Bronchial epithelial cell (primary cell): ENCODE measurements around the gene PRDM7. TPM values are rescaled to one million over a fixed set of nuclear protein-coding genes. Genes with fewer than 3 reads are reported as not detected.

Source experiments
- DNase-seq: peaks from one replicate; pipeline ENCODE4 v3.0.0-alpha.2; 2010; ENCODE audit warnings: low read depth
- FAIRE-seq: peaks from 2 replicates; lab custom pipeline; 2011; peaks lifted over from hg19 to GRCh38; lab: Jason Lieb, UNC
- H3K27me3 ChIP-seq: 2 replicates; pipeline ENCODE4 v1.5.1; 2011; ENCODE audit warnings: low read length; ENCODE audit not compliant: control insufficient read depth, insufficient read depth
- H3K36me3 ChIP-seq: 2 replicates; pipeline ENCODE4 v1.5.1; 2011; ENCODE audit warnings: low read length; ENCODE audit not compliant: control insufficient read depth, insufficient read depth
- H3K4me3 ChIP-seq: 2 replicates; pipeline ENCODE4 v1.5.1; 2011; ENCODE audit warnings: mild to moderate bottlenecking, low read depth, low read length, control low read depth
- total RNA-seq: library from RNA; depleted of rRNA; stranded (reverse); fragments of >200 nt; gene quantifications from 2 replicates; pipeline ENCODE4 v1.2.1, GENCODE V29; 2014
- TF ChIP-seq, protein P1 (sequence below): IDR thresholded peaks from 2 replicates; pipeline ENCODE4 v1.5.1; 2011; ENCODE audit warnings: mild to moderate bottlenecking, moderate library complexity, low read length, control low read depth, inconsistent platforms; ENCODE audit not compliant: insufficient read depth, severe bottlenecking

Gene PRDM7
- total RNA-seq, 1 donor from 2014 or later = not detected

DNA sequence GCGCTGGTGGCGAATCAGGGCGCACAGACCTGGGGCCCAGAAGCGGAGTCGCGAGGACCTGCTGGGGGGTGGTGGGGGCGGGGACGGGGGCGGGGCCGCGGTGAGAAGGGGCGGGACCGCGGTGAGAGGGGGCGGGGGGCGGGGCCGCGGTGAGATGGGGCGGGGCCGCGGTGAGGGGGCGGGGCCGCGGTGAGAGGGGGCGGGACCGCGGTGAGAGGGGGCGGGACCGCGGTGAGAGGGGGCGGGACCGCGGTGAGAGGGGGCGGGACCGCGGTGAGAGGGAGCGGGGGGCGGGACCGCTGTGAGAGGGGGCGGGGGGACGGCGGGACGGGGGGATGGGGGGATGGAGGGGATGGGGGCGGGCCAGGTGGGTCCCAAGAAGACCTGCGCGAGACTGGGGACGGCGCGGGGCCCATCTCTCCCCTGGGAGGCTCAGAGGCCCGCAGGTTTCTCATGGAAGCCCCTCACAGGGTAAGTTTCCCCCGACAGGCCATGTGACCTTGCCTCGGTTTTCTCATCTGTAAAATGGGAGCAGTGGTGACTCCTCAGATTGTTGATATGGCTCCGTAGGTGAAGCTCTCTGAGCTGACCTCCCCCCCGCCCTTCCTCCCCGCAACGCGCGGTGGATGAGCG lies 29.3 kb downstream of the PRDM7 start:
- DNase-seq (no peak), FAIRE-seq (no peak)

DNA sequence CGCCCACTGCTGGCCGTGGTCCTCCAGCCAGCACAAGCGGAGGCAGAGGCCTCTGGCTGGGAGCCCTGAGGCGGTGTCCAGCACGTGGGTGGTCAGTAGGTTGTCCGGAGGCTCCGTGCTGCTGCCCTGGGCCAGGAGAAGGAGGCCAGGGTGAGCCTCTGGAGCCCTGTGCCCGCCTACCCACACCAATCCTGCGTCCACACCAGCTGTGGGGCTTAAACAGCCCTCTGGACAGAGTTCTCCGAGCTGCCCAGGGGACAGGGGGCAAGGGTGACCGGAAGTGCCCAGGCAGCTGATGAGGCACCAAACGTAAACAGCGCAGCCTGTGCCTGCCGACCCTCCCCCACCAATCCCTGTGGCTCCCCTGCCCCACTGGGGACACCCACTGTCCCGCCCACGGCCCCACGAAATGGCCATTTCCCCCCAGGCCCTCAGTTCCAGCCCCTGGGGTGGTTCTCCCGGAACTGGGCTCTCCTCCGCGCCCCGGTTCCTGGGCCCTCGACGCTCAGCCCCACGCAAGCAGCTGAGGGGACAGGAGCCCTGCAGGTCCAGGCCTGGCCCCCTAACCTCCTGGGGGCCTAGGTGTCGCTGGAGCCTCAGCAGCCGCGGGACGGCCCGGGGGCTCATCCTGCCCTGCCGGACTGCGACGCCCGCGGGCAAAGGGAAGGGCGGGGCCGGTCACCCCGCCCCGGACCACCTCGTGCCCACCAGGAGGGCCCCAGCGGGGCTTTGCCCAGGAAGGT lies 30.0 kb downstream of the PRDM7 start:
- FAIRE-seq (no peak), DNase-seq (no peak)
- peaks cover 2% of the 10 kb centered on the region for H3K27me3 ChIP-seq
- TF ChIP-seq, protein P1, sequence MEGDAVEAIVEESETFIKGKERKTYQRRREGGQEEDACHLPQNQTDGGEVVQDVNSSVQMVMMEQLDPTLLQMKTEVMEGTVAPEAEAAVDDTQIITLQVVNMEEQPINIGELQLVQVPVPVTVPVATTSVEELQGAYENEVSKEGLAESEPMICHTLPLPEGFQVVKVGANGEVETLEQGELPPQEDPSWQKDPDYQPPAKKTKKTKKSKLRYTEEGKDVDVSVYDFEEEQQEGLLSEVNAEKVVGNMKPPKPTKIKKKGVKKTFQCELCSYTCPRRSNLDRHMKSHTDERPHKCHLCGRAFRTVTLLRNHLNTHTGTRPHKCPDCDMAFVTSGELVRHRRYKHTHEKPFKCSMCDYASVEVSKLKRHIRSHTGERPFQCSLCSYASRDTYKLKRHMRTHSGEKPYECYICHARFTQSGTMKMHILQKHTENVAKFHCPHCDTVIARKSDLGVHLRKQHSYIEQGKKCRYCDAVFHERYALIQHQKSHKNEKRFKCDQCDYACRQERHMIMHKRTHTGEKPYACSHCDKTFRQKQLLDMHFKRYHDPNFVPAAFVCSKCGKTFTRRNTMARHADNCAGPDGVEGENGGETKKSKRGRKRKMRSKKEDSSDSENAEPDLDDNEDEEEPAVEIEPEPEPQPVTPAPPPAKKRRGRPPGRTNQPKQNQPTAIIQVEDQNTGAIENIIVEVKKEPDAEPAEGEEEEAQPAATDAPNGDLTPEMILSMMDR = no peak
- no peaks in the 10 kb centered on the region for H3K36me3 ChIP-seq
- peak overlapping the region; percentile 35 for H3K4me3 ChIP-seq

More for the DNA sequence above, 29.3 kb downstream of the PRDM7 start:
- H3K27me3 ChIP-seq = peaks cover 2% of the 10 kb centered on the region
- TF ChIP-seq, protein P1 = no peak
- no peaks in the 10 kb centered on the region for H3K36me3 ChIP-seq
- peak overlapping the region; percentile 35 for H3K4me3 ChIP-seq

DNA sequence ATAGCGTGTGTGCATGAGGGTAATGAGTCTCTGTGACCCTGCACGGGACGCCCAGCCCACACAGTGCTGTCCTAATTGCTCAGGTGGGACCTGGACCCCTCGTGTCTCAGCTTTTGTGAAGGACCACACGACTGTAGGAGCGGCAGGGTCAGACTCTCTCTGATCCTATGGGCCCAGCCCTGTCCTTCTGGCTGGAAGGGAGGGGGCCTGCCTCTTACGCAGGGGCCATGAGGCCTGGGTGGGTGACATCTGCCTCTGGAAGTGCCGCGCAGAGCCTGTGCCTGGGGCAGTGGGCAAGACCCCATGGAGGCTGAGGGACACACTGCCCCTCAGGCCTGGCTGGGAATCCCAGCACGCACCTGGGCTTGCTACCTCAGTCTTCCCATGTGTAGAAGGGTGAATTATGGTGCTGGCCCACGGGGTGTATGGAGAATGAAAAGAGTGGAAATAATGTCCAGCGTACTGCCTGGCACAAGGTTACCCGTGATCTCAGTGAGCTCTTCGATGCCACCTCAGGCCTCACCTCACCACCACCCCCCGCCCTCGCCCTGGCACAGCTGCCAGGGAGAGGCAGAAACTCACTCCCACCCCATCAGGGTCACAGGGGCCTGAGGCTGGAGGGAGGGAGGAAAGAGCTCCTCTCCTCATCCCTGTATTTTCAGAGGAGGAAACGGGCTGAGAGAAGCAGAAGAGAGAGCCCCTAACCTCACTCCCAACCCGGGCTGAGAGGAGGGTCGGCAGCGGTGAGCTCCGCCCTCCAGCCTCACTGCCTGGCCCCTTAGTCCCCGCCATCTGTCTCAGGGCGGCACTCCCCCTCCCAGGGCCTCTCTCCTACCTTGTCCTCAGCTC lies 30.8 kb downstream of the PRDM7 start:
- Histone ChIP-seq H3K27me3 (peaks cover 2% of the 10 kb centered on the region), H3K4me3 (peak overlapping the region; percentile 35), H3K36me3 (no peaks in the 10 kb centered on the region)
- FAIRE-seq = no peak
- DNase-seq = no peak
- TF ChIP-seq, protein P1 = no peak

DNA sequence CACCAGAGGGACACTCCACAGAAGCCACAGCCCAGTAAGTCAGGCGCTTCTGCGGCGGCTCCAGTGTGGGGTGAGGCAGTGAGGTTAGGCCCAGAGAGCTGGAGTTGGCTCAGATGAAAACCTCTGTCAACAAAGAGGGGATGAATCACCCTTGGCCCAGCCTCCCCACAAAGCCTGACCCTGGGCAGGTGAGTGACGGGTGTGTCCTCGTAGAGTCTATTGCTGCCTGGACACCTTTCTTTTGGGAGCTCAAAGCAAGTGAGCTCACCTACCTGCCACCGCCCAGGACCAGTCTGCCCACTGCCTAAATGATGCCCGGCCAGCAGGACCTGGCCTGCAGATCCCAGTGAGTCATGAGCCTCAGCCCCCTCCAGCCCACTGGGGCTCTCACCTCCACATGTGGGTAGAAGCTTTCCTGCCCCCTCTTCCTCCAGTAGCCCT lies 33.0 kb downstream of the PRDM7 start:
- FAIRE-seq = peak; percentile 97
- no peak overlapping the region for H3K4me3 ChIP-seq
- TF ChIP-seq, protein P1 = no peak
- DNase-seq = peak; percentile 92
- peaks cover 6% of the 10 kb centered on the region for H3K36me3 ChIP-seq
- peaks cover 2% of the 10 kb centered on the region for H3K27me3 ChIP-seq

DNA sequence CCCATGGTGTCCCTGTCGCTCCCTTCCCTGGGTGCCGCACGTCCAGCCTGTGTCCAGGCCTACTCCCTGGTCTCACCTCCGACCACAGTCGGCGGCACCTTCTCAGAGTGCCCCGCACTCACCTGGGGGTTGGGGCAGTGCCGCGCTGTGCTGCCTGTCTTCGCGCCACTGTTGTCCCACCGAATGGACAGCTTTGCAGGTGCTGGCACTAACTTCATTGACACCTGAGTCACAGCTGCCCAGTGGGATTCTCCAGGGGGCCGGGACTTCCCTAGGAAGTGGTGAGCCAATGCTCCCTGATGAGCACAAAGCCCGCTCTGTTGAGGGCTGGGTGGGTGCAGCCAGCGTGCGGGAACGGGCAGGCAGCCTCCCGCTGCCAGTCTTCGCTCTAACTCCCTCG lies 33.6 kb downstream of the PRDM7 start:
- no peak for FAIRE-seq
- no peak for DNase-seq
- H3K27me3 ChIP-seq = peaks cover 2% of the 10 kb centered on the region
- no peak overlapping the region for H3K4me3 ChIP-seq
- H3K36me3 ChIP-seq = peaks cover 7% of the 10 kb centered on the region
- TF ChIP-seq, protein P1 = no peak
